Endothelial cell (in vitro differentiated cells): ENCODE results near the gene CFAP251. TPM values are rescaled to one million over a fixed set of nuclear protein-coding genes. Genes with fewer than 3 reads are reported as not detected.

Source experiments
- DNase-seq: peaks from one replicate; pipeline ENCODE4 v3.0.0; 2021; ENCODE audit warnings: low spot score
- H3K27ac Mint-ChIP-seq: one replicate; pipeline ENCODE4 v1.8.0; 2021; ENCODE audit warnings: mixed read lengths, inconsistent platforms; ENCODE audit not compliant: unreplicated experiment
- H3K27me3 Mint-ChIP-seq: one replicate; pipeline ENCODE4 v1.8.0; 2021; ENCODE audit warnings: mild to moderate bottlenecking, moderate library complexity, mixed read lengths, inconsistent platforms; ENCODE audit not compliant: unreplicated experiment
- H3K36me3 Mint-ChIP-seq: one replicate; pipeline ENCODE4 v1.8.0; 2021; ENCODE audit warnings: mild to moderate bottlenecking, low read depth, mixed read lengths, inconsistent platforms; ENCODE audit not compliant: unreplicated experiment
- H3K4me1 Mint-ChIP-seq: one replicate; pipeline ENCODE4 v1.8.0; 2021; ENCODE audit warnings: mild to moderate bottlenecking, mixed read lengths, inconsistent platforms; ENCODE audit not compliant: unreplicated experiment
- H3K4me3 Mint-ChIP-seq: one replicate; pipeline ENCODE4 v1.8.0; 2021; ENCODE audit warnings: mild to moderate bottlenecking, mixed read lengths, inconsistent platforms; ENCODE audit not compliant: unreplicated experiment
- H3K9me3 Mint-ChIP-seq: one replicate; pipeline ENCODE4 v1.8.0; 2021; ENCODE audit warnings: mixed read lengths, inconsistent platforms; ENCODE audit not compliant: unreplicated experiment
- total RNA-seq: library from RNA; stranded (reverse); fragmentation: NEBNext Ultra II Directional; extraction: Animal tissue kit (Norgen Biotek cat#: 25700); gene quantifications from one replicate; pipeline ENCODE4 v1.2.1, GENCODE V29; 2021; ENCODE audit not compliant: unreplicated experiment
- TF ChIP-seq, protein P1 (sequence below): fragments of 200-600 bp; sonication (generic); IDR thresholded peaks from one replicate; pipeline ENCODE4 v1.5.0; 2021; ENCODE audit warnings: antibody characterized with exemption; ENCODE audit not compliant: unreplicated experiment

Gene CFAP251
- total RNA-seq, 1 donor from 2014 or later: 0.80 TPM

DNA sequence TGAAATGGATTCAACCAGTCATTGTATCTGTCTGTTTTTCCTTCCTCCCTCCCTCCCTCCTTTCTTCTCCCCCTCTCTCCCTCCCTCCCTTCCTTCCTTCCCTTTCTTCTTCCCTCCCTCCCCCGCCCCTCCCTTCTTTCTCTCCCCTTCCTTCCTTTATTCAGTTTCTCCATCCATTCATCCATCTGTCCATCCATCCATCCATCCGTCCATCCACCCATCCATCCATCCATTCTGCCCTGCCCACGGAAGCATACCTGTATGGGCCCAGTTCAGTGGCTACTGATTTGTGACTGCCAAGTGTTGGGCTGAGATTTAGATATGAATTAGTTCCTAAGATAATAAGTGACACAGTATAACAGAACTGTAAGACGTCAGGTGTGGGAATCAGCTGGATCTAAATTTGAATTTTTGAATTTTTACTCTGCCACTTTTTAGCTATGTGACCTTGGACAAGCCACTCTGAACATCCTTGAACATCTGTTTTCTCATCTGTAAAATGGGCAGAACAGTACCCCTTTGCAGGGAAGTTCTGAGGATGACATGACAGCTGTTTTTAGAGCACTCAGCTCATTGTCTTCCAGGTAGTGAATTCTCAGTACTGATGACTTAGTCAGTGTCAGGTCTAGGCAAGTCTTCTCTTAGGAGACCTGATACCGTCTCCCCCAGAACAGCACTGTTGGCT, 42.9 kb downstream of the CFAP251 start:
- Mint-ChIP-seq H3K9me3 (no peaks in the 10 kb centered on the region), H3K4me3 (no peak overlapping the region), H3K36me3 (no peaks in the 10 kb centered on the region), H3K4me1 (peaks cover 5% of the 10 kb centered on the region), H3K27ac (no peak overlapping the region), H3K27me3 (no peaks in the 10 kb centered on the region)
- TF ChIP-seq, protein P1, sequence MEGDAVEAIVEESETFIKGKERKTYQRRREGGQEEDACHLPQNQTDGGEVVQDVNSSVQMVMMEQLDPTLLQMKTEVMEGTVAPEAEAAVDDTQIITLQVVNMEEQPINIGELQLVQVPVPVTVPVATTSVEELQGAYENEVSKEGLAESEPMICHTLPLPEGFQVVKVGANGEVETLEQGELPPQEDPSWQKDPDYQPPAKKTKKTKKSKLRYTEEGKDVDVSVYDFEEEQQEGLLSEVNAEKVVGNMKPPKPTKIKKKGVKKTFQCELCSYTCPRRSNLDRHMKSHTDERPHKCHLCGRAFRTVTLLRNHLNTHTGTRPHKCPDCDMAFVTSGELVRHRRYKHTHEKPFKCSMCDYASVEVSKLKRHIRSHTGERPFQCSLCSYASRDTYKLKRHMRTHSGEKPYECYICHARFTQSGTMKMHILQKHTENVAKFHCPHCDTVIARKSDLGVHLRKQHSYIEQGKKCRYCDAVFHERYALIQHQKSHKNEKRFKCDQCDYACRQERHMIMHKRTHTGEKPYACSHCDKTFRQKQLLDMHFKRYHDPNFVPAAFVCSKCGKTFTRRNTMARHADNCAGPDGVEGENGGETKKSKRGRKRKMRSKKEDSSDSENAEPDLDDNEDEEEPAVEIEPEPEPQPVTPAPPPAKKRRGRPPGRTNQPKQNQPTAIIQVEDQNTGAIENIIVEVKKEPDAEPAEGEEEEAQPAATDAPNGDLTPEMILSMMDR: no peak
- no peak for DNase-seq

DNA sequence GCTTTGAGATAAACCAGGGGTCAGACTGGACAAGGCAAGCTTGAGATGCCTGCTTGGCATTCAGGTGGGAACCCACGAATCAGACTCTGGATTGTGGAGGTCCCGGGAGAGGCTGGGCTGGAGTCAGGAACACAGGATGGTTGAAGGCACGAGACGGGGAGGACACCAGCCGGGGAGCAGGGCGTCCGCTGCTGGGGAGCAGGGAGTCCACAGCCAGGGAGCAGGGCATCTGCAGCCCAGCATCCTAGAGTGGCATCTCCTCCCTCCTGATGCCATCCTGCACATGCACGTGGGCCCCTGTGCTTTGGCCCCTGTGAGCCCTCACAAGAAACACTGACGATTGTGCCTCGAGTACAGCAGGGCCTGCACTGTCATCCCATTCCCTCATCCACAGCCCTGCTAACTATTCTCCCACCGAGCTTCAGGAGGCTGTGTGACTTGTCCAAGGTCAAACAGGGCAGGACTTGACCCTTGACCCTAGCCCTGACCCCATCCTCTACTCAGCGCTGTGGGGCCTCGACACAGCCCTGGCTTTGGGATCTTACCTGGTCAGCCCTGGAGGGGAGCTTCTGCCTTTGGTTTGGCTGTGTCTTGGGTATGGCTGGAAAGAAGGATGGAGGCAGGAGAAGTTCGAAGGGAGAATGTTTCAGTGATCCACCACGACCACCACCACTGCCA, 45.1 kb downstream of the CFAP251 start:
- no peak for DNase-seq
- H3K27me3 Mint-ChIP-seq: no peaks in the 10 kb centered on the region
- H3K27ac Mint-ChIP-seq: no peak overlapping the region
- no peak overlapping the region for H3K4me3 Mint-ChIP-seq
- TF ChIP-seq, protein P1: no peak
- peaks cover 5% of the 10 kb centered on the region for H3K4me1 Mint-ChIP-seq
- H3K9me3 Mint-ChIP-seq: no peaks in the 10 kb centered on the region
- H3K36me3 Mint-ChIP-seq: no peaks in the 10 kb centered on the region

DNA sequence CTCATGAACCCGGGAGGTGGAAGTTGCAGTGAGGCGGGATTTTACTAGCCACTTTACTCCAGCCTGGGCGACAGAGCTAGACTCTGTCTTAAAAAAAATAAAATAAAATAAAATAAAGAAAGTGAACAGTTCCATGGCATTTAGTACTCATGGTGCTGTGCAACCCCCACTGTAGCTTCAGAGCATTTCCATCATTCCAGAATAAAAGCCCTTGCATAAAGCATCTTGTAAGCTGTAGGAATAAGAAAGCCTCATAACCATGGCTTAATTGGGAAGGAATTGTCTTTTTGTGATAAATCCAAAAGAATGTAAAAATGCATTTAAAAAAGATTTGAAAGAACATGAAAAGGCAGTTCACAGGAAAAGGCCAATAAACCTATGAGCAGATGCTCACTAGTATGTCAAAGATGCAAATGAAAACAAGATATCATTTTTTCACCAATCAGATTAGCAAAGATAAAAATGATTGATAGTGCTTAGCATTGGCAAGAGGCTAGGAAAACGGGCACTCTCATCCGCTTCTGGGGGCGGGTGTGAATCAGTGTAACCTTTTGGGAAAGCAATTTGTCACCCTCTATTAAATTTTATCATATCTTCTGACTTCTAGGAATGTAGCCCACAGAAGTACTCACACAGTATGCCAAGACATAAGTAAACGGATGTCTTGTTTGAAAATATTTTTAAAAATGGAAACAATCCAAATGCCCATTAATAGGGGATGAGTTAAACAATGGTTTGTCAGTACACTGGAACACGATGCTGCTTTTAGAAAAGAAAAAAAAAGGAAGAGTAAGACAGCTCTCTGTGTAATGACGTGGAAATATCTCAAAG, 46.6 kb downstream of the CFAP251 start:
- DNase-seq: no peak
- Mint-ChIP-seq H3K27ac (no peak overlapping the region), H3K27me3 (no peaks in the 10 kb centered on the region), H3K4me1 (peaks cover 5% of the 10 kb centered on the region), H3K36me3 (no peaks in the 10 kb centered on the region), H3K9me3 (no peaks in the 10 kb centered on the region), H3K4me3 (no peak overlapping the region)
- TF ChIP-seq, protein P1: no peak

DNA sequence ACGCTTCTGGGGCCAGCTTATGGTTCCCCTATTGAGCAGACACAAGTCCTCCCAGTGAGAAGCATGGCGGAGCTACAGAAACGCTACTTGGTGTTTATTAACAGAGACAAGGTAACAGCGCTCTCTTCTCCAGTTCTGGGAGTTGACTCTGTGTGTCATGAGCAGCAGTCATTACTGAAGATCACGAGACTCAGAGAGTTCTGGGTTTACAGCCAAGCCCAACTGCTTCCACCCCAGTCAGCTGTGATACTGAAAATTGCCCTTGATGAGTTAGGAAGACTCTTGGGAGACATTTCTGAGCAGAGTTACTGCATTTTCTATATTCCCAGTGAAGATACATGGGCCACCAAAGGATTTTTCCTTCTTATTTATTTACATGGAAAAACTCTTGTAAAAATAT, 48.6 kb downstream of the CFAP251 start:
- H3K27ac Mint-ChIP-seq: no peak overlapping the region
- TF ChIP-seq, protein P1: no peak
- no peaks in the 10 kb centered on the region for H3K27me3 Mint-ChIP-seq
- H3K4me1 Mint-ChIP-seq: peaks cover 5% of the 10 kb centered on the region
- H3K9me3 Mint-ChIP-seq: peaks cover 2% of the 10 kb centered on the region
- H3K36me3 Mint-ChIP-seq: peaks cover under 1% of the 10 kb centered on the region
- no peak overlapping the region for H3K4me3 Mint-ChIP-seq
- DNase-seq: no peak
